AG09319 (cell line): ENCODE results near the gene AP2S1.

Experiments used
- DNase-seq: peaks from one replicate; pipeline ENCODE4 v3.0.0-alpha.2; 2010; ENCODE audit warnings: low read depth; ENCODE audit errors: extremely low read depth
- TF ChIP-seq, protein P1 (sequence below): IDR thresholded peaks from 2 replicates; pipeline ENCODE4 v1.5.1; 2011; ENCODE audit warnings: low read depth, mild to moderate bottlenecking, inconsistent platforms, low read length, moderate library complexity

AP2S1 gene

GRCh38 chr19:46845959-46846459 is 4.6 kb downstream of the AP2S1 start:
- TF ChIP-seq, protein P1, sequence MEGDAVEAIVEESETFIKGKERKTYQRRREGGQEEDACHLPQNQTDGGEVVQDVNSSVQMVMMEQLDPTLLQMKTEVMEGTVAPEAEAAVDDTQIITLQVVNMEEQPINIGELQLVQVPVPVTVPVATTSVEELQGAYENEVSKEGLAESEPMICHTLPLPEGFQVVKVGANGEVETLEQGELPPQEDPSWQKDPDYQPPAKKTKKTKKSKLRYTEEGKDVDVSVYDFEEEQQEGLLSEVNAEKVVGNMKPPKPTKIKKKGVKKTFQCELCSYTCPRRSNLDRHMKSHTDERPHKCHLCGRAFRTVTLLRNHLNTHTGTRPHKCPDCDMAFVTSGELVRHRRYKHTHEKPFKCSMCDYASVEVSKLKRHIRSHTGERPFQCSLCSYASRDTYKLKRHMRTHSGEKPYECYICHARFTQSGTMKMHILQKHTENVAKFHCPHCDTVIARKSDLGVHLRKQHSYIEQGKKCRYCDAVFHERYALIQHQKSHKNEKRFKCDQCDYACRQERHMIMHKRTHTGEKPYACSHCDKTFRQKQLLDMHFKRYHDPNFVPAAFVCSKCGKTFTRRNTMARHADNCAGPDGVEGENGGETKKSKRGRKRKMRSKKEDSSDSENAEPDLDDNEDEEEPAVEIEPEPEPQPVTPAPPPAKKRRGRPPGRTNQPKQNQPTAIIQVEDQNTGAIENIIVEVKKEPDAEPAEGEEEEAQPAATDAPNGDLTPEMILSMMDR = no peak
- no peak for DNase-seq

DNA sequence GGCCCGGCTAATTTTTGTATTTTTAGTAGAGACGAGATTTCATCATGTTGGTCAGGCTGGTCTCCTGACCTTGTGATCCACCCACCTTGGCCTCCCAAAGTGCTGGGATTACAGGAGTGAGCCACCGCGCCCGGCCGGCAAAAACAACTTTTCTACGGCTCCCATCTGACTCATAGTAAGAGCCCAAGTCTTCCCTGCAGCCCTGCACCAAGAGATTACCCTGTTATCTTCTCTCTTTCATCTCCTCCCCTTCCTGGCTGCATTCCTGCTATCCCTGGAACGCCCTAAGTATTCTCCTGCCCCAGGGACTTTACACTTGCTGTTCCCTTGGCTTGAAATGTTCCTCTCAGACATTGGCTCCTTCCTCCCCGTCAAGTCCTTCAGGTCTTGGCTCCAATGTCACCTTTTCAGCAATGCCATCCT is 6.6 kb downstream of the AP2S1 start:
- TF ChIP-seq, protein P1 = no peak
- DNase-seq = no peak

DNA sequence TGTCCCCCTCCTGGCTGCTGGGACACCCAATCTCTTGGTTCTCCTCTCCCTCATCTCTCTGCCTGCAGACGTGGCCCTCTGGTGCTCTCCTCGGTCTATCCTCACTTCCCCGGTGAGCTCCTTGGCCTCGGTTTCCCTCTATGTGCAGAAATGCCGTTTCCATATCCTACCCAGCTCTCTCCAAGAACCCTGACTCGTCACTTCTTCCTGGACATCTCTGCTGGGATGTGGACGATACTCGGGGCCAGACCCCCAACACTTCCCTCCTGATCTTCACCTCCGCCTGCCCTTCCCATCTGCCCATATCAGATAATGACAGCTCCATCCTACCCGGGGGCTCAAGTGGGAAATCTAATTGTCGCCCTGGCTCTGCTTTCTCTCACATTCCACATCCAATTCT is 7.9 kb downstream of the AP2S1 start:
- no peak for DNase-seq
- TF ChIP-seq, protein P1 = no peak

DNA sequence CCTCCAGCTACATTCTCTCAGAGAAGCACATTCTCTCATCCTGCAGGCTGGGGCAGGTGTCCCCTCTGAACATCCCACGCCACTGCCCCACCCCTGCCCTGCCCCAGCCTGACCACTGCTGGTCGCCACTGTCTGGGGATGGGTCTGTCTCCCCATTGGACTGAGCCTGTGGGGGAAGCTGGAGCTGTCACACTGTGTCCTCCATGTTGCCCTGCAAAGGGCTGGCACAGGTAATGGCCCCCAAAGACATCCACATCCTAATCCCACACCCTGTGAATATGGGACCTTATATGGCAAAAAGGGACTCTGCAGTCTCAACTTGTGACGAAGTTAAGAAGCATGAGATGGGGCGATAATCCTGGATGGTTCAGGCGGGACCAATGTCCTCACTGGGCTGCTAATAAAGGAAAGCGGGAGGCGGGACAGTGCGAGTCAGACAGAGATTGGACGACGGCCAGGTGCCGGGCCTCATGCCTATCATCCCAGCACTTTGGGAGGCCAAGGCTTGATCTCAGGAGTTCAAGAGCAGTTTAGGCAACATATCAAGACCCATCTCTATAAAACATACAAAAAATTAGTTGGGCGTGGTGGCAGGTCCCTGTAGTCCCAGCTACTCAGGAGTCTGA is 9.1 kb downstream of the AP2S1 start:
- no peak for DNase-seq
- TF ChIP-seq, protein P1 = no peak

DNA sequence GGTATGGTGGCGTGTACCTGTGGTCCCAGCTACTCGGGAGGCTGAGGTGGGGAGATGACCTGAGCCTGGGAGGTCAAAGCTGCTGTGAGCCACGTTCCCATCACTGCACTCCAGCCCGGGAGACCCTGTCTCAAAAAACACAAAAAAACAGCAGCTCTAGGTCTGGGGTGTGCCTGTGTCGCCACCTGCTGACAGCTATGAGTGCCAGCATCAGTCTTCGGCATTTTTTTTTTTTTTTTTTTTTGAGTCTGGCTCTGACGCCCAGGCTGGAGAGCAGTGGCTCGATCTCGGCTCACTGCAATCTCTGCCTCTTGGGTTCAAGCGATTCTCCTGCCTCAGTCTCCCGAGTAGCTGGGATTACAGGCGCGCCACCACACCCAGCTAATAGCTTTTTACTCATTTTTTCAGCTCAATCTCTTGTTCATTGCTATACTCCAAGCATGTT is 10.1 kb downstream of the AP2S1 start:
- TF ChIP-seq, protein P1 = peak; percentile 83
- no peak for DNase-seq

DNA sequence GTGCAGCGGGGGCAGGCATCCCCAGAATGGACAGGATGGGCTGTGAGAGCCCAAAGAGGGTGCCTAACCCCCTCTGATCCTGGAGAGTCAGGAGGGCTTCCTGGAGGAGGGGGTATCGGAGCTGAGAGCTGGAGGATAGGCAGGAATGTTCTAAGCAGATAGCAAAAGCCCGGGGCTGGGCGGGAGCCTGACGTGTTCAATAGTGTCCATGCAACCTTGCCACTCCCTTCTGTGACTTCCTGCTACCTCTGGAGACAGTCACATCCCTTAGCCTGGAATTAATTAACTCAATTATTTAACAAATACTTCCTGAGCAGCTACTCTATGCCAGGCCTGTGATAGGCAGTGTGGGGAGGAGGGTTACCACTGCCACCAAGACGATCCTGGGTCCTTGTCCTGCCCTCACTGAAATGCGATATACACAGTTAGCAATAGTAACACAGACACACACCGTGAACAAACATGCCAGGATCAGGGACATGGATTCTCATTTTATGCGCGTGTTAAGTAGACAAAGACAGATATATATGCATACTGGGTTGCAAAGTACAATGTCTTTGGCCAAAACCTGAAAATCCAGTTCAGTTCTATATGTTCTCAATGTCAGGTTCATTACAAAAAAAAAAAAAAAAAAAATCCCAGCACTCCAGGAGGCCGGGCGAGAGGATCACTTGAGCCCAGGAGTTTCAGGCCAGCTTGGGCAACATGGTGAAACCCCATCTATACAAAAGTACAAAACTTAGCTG is 10.7 kb downstream of the AP2S1 start:
- no peak for DNase-seq
- TF ChIP-seq, protein P1 = no peak

- TF ChIP-seq, protein P1 = no peak
- no peak for DNase-seq
Observed at GRCh38 chr19:46838160-46838559, 12.5 kb downstream of the AP2S1 start.
